ENCODE measurements around the gene LRRC8A.

GRCh38 chr9:128937310-128938165 lies 55.6 kb downstream of the LRRC8A start:
- TF ChIP-seq CTCF (IDR thresholded peaks at IDR 0.05), result no peak
- no peak for TF ChIP-seq REST (IDR thresholded peaks at IDR 0.05; ENCODE audit: low read depth, low read length)
